Activated CD8-positive, alpha-beta T cell treated with anti-CD3 and anti-CD28 coated beads, Interleukin-2, amount 10 ng/mL, durations not matched to agents 7 days and 5 days (primary cell): ENCODE measurements around the gene CACNA1C. TPM values are rescaled to one million over a fixed set of nuclear protein-coding genes. Genes with fewer than 3 reads are reported as not detected.

ENCODE experiments used
- ATAC-seq: fragments of 150-1000 bp; cut with Tn5 transposase; one replicate; pipeline ENCODE4 v1.10.0; 2021; ENCODE audit warnings: moderate library complexity
- CTCF ChIA-PET: fragments of 350-600 bp; sonication (Branson Sonifier 250); formaldehyde crosslinking; loops from one replicate; lab custom pipeline; 2021; ENCODE audit warnings: antibody characterized with exemption; lab: Charles Lee
- POLR2A ChIA-PET: fragments of 350-600 bp; sonication (Branson Sonifier 250); formaldehyde crosslinking; loops from one replicate; lab custom pipeline; 2021; ENCODE audit warnings: antibody characterized with exemption; lab: Charles Lee
- DNase-seq: peaks from one replicate; pipeline ENCODE4 v3.0.0-alpha.2; 2020
- H3K27ac Mint-ChIP-seq: one replicate; pipeline ENCODE4 v1.8.0; 2021; ENCODE audit warnings: mild to moderate bottlenecking, mixed read lengths
- H3K27me3 Mint-ChIP-seq: one replicate; pipeline ENCODE4 v1.8.0; 2021; ENCODE audit warnings: low read depth, mixed read lengths
- H3K36me3 Mint-ChIP-seq: one replicate; pipeline ENCODE4 v1.8.0; 2021; ENCODE audit warnings: low read depth, mixed read lengths
- H3K4me1 Mint-ChIP-seq: one replicate; pipeline ENCODE4 v1.8.0; 2021; ENCODE audit warnings: low read depth, mixed read lengths
- H3K4me3 Mint-ChIP-seq: one replicate; pipeline ENCODE4 v1.8.0; 2021; ENCODE audit warnings: mild to moderate bottlenecking, mixed read lengths
- H3K9me3 Mint-ChIP-seq: one replicate; pipeline ENCODE4 v1.8.0; 2022; ENCODE audit warnings: mixed read lengths; ENCODE audit not compliant: insufficient read depth
- total RNA-seq, 2 experiments: library from RNA; stranded (reverse); gene quantifications; one replicate each; pipeline ENCODE4 v1.2.3, GENCODE V29; 2021

CACNA1C gene
- total RNA-seq, 2 experiments from 2014 or later: 0.08 TPM

DNA sequence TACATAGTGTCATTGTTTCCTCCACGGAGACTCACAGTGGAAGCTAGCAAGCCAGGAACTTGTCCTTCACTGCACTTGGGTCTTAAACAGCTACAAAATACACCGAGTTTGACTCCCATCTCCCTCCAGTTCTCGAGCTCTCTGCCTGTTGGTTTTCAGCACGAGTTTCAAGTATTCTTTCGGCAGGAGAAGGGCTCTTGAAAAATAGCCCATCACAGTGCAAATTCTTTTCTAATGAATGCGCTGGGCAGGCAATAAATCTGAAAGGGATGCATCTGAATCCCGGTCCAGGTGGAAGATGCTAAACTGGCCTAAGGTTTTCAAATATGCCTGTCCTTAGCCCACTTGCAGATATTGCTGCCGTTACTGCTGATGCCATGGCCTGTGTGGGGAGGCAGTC, 173.9 kb downstream of the CACNA1C start:
- peaks cover 11% of the 10 kb centered on the region for H3K27me3 Mint-ChIP-seq
- no peaks in the 10 kb centered on the region for H3K36me3 Mint-ChIP-seq
- ChIA-PET POLR2A (interaction anchor here (0.7 kb wide), 1 partner anchor 424 kb away, joined by 3 read pairs; no protein-coding TSS in a partner anchor), CTCF (no interaction called here)
- ATAC-seq: no peak
- no peaks in the 10 kb centered on the region for H3K4me1 Mint-ChIP-seq
- no peaks in the 10 kb centered on the region for H3K9me3 Mint-ChIP-seq
- no peak overlapping the region for H3K4me3 Mint-ChIP-seq
- no peak overlapping the region for H3K27ac Mint-ChIP-seq
- no peak for DNase-seq

DNA sequence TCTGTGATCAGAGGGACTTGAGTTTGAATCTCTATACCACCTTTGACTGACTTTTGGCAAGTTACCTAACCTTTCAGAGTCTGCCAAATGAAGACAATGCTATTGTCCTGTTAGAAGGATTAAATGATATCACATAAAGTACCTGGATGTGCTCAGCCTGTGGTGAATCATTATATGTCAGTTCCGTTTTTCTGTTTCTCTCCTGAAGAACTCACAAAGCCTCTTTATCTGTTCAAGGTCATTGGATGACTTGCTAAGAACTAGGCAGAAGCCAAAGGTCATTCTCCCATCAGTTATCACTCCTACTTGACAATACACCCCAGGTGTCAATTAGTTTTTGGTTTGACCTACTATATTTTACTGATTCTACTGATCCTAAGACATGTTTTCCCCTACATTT, 174.6 kb downstream of the CACNA1C start:
- ATAC-seq (no peak), DNase-seq (no peak)
- Mint-ChIP-seq H3K9me3 (no peaks in the 10 kb centered on the region), H3K4me1 (no peaks in the 10 kb centered on the region), H3K4me3 (no peak overlapping the region), H3K27me3 (peaks cover 11% of the 10 kb centered on the region), H3K27ac (no peak overlapping the region), H3K36me3 (no peaks in the 10 kb centered on the region)
- ChIA-PET CTCF (no interaction called here), POLR2A (no interaction called here)

DNA sequence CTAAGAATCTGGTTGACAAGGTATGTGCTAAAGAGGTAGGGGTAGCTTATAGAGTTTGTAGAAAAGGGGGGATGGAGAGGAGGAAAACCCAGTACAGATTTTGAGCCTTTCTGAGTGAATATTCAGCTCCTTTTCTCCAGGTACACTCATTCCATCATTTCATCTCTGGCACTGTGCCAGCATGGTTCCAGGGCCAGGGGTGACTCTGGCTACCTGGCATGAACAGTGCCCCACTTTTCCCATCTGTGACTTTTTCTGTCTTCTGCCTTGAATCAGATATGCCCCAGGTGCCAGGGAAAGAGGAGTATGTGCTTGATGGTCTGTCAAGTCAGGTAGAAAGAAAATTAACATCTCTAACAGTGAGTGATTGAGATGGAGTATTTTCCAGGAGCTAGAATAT, 175.7 kb downstream of the CACNA1C start:
- Mint-ChIP-seq H3K4me3 (no peak overlapping the region), H3K36me3 (no peaks in the 10 kb centered on the region), H3K9me3 (no peaks in the 10 kb centered on the region), H3K27ac (no peak overlapping the region), H3K4me1 (no peaks in the 10 kb centered on the region), H3K27me3 (peaks cover 11% of the 10 kb centered on the region)
- CTCF ChIA-PET: no interaction called here
- ATAC-seq (no peak), DNase-seq (no peak)
- POLR2A ChIA-PET: no interaction called here

GRCh38 chr12:2229661-2230539, 177.1 kb downstream of the CACNA1C start:
- Mint-ChIP-seq H3K27ac (no peak overlapping the region), H3K4me3 (no peak overlapping the region), H3K36me3 (no peaks in the 10 kb centered on the region), H3K4me1 (no peaks in the 10 kb centered on the region), H3K9me3 (no peaks in the 10 kb centered on the region), H3K27me3 (peaks cover 8% of the 10 kb centered on the region)
- POLR2A ChIA-PET: no interaction called here
- CTCF ChIA-PET: no interaction called here
- DNase-seq (no peak), ATAC-seq (no peak)

GRCh38 chr12:2231011-2231595, 178.3 kb downstream of the CACNA1C start:
- H3K4me3 Mint-ChIP-seq: no peak overlapping the region
- CTCF ChIA-PET: no interaction called here
- peaks cover 8% of the 10 kb centered on the region for H3K27me3 Mint-ChIP-seq
- ATAC-seq (no peak), DNase-seq (no peak)
- H3K27ac Mint-ChIP-seq: no peak overlapping the region
- POLR2A ChIA-PET: no interaction called here
- H3K9me3 Mint-ChIP-seq: no peaks in the 10 kb centered on the region
- H3K4me1 Mint-ChIP-seq: no peaks in the 10 kb centered on the region
- no peaks in the 10 kb centered on the region for H3K36me3 Mint-ChIP-seq

DNA sequence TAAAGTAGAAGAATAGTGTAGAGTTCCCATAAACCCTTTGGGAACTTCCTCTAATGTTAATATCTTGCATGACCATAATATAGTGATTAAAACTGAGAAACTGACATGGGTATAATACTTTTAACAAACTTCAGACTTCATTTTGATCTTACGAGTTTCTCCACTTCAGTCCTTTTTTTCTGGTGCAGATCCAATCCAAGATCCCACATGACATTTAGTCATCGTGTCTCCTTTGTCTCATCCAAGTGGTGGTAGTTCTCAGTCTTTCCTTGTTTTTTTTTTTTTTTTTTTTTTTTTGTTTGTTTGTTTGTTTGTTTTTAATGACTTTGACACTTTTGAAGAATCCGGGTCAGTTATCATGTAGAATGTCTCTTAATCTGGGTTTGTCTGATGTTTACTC, 179.2 kb downstream of the CACNA1C start:
- DNase-seq (no peak), ATAC-seq (no peak)
- no peaks in the 10 kb centered on the region for H3K36me3 Mint-ChIP-seq
- POLR2A ChIA-PET: no interaction called here
- peaks cover 4% of the 10 kb centered on the region for H3K27me3 Mint-ChIP-seq
- no peak overlapping the region for H3K4me3 Mint-ChIP-seq
- H3K9me3 Mint-ChIP-seq: no peaks in the 10 kb centered on the region
- H3K27ac Mint-ChIP-seq: no peak overlapping the region
- H3K4me1 Mint-ChIP-seq: no peaks in the 10 kb centered on the region
- CTCF ChIA-PET: no interaction called here

DNA sequence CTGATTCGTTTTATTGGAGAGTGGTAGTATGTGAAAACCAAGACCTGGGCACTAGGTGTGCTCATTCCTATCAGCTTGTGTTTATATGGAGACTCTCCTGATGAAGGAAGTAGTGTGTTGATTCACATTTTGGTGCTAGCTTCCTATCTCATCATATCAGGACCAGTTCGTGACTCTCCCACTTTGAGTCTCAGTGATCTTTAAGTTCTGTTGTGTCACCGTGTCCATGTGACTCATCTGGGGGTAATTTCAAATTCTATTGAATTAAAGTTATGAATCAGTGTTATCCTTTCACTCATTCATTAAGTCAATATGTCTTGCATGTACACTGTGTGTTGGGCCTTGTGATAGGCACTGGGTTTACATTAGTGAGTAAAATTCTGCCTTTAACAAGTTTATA, 180.2 kb downstream of the CACNA1C start:
- Mint-ChIP-seq H3K36me3 (no peaks in the 10 kb centered on the region), H3K27me3 (peaks cover 4% of the 10 kb centered on the region), H3K4me3 (no peak overlapping the region), H3K9me3 (no peaks in the 10 kb centered on the region), H3K4me1 (no peaks in the 10 kb centered on the region), H3K27ac (no peak overlapping the region)
- DNase-seq (no peak), ATAC-seq (no peak)
- POLR2A ChIA-PET: interaction anchor here (0.6 to 0.7 kb wide), 2 partner anchors 347 to 743 kb away, joined by 3 read pairs; no protein-coding TSS in a partner anchor
- CTCF ChIA-PET: no interaction called here

- ChIA-PET POLR2A (no interaction called here), CTCF (no interaction called here)
- H3K4me3 Mint-ChIP-seq: no peak overlapping the region
- no peaks in the 10 kb centered on the region for H3K27me3 Mint-ChIP-seq
- no peak overlapping the region for H3K27ac Mint-ChIP-seq
- no peaks in the 10 kb centered on the region for H3K9me3 Mint-ChIP-seq
- no peak for ATAC-seq
- DNase-seq: no peak
- H3K36me3 Mint-ChIP-seq: no peaks in the 10 kb centered on the region
- H3K4me1 Mint-ChIP-seq: no peaks in the 10 kb centered on the region
These were observed 181.3 kb downstream of the CACNA1C start for GRCh38 chr12:2234091-2234490.

- POLR2A ChIA-PET: no interaction called here
- CTCF ChIA-PET: no interaction called here
These were observed 182.0 kb downstream of the CACNA1C start for GRCh38 chr12:2234646-2235350.

DNA sequence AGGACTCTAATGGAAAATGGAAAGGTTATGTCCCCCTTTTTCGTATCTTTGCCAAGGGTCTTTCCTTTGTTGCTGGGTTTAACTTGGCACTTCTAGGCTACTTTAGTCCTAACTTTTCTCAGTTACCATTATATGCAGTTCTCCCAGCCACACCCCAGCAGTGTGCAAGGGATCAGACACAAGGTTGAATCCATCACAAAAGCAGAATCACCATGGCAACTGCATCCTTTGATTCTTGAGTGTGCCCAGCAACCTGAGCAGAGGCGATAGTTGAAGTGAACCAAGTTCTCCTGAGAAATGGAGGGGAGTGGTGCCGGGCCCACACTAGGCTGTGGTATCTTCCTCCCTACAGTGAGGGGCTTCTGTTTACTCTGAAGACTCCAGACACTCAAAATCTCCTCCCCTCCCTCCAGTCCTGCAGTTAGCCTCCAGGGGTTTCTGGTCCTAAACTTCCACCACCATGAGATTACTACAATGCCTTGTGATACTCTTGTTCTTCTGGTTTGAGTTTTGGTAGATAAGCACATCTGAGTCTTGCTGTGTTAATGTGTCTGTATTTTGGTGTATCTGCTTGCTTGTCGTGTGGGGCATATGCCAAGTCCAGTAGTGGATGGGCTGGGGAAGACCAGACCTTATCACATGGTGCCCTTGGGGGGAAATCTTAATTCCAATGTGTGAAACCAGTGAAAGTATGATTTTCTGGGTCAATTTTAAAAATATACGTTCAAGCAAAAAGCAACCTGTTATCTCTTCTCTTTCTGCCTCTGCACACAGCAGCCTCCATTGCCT, 183.9 kb downstream of the CACNA1C start:
- no peaks in the 10 kb centered on the region for H3K9me3 Mint-ChIP-seq
- ChIA-PET POLR2A (no interaction called here), CTCF (no interaction called here)
- no peak for DNase-seq
- H3K4me1 Mint-ChIP-seq: no peaks in the 10 kb centered on the region
- ATAC-seq: no peak
- H3K27ac Mint-ChIP-seq: no peak overlapping the region
- no peak overlapping the region for H3K4me3 Mint-ChIP-seq
- H3K36me3 Mint-ChIP-seq: no peaks in the 10 kb centered on the region
- H3K27me3 Mint-ChIP-seq: peaks cover 2% of the 10 kb centered on the region

More at GRCh38 chr12:2234646-2235350, 182.0 kb downstream of the CACNA1C start:
- no peaks in the 10 kb centered on the region for H3K27me3 Mint-ChIP-seq
- no peaks in the 10 kb centered on the region for H3K36me3 Mint-ChIP-seq
- no peak overlapping the region for H3K4me3 Mint-ChIP-seq
- ATAC-seq (no peak), DNase-seq (no peak)
- no peak overlapping the region for H3K27ac Mint-ChIP-seq
- no peaks in the 10 kb centered on the region for H3K9me3 Mint-ChIP-seq
- no peaks in the 10 kb centered on the region for H3K4me1 Mint-ChIP-seq

DNA sequence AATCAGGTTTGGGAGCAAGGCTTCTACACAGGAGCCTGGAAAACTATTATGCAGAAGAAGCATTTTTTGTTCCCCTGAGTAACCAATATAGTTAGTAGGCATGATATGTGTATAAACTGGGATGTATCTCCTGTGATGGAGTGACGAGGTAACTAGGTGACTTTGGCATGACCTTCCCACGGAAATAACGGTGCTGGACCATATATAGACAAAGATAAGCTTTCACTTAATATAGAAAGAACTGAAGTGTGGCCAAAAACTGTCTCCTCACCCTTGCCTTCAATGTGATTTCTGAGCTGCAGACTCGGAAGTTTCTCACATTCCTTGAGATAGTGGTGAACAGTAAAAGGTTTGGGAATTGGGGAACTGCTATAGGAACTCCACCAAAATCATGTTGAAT, 185.3 kb downstream of the CACNA1C start:
- ATAC-seq (no peak), DNase-seq (no peak)
- Mint-ChIP-seq H3K36me3 (no peaks in the 10 kb centered on the region), H3K4me1 (no peaks in the 10 kb centered on the region), H3K9me3 (no peaks in the 10 kb centered on the region), H3K27me3 (peaks cover 2% of the 10 kb centered on the region), H3K27ac (no peak overlapping the region), H3K4me3 (no peak overlapping the region)
- ChIA-PET CTCF (no interaction called here), POLR2A (no interaction called here)
